GM23338 (cell line): Measurements from ENCODE around the gene ARL14EP.

Experiments
- CREB1 ChIP-seq: fragments of 250-450 bp; sonication (Bioruptor Pico); IDR thresholded peaks from 2 replicates; pipeline ENCODE4 v1.5.0; 2020; ENCODE audit warnings: low read depth, mild to moderate bottlenecking, moderate library complexity
- EZH2 ChIP-seq: fragments of 200-600 bp; sonication (generic); IDR thresholded peaks from one replicate; pipeline ENCODE4 v1.8.0; 2017; ENCODE audit warnings: antibody characterized with exemption, mild to moderate bottlenecking, low read depth; ENCODE audit not compliant: unreplicated experiment
- EZH2phosphoT487 ChIP-seq: fragments of 200-600 bp; sonication (generic); IDR thresholded peaks from one replicate; pipeline ENCODE4 v1.8.1; 2018; ENCODE audit warnings: antibody characterized with exemption; ENCODE audit not compliant: unreplicated experiment
- JUNB ChIP-seq: IDR thresholded peaks from one replicate; pipeline ENCODE4 v1.6.1; 2016; ENCODE audit warnings: antibody characterized with exemption; ENCODE audit not compliant: unreplicated experiment
- POLR2AphosphoS5 ChIP-seq: IDR thresholded peaks from 2 replicates; pipeline ENCODE4 v1.6.1; 2016; ENCODE audit warnings: antibody characterized with exemption, low read depth
- REST ChIP-seq: IDR thresholded peaks from one replicate; pipeline ENCODE4 v1.6.1; 2018; ENCODE audit warnings: antibody characterized with exemption; ENCODE audit not compliant: unreplicated experiment
- STAT1 ChIP-seq: IDR thresholded peaks from one replicate; pipeline ENCODE4 v1.6.1; 2016; ENCODE audit warnings: antibody characterized with exemption; ENCODE audit not compliant: unreplicated experiment
- ZNF114 ChIP-seq: fragments of 250-450 bp; sonication (Bioruptor Pico); IDR thresholded peaks from 2 replicates; pipeline ENCODE4 v1.5.0; 2020; ENCODE audit warnings: mild to moderate bottlenecking, moderate library complexity
- ZNF331 ChIP-seq: fragments of 250-450 bp; sonication (Bioruptor Pico); IDR thresholded peaks from 2 replicates; pipeline ENCODE4 v1.5.0; 2020; ENCODE audit warnings: low read depth, mild to moderate bottlenecking, moderate library complexity
- TF ChIP-seq, protein P1 (sequence below), 2 experiments: fragments of 200-600 bp in 1 of 2; sonication (generic) in 1 of 2; conservative IDR thresholded peaks; 2 replicates each; pipeline versions ENCODE4 v1.5.1 to v1.6.1; 2016 to 2017; ENCODE audit warnings: antibody characterized with exemption in 2 of 2, low read depth in 2 of 2, mild to moderate bottlenecking in 2 of 2, moderate library complexity in 1 of 2
- TF ChIP-seq, protein P2 (sequence below): fragments of 250-450 bp; sonication (Bioruptor Pico); IDR thresholded peaks from 2 replicates; pipeline ENCODE4 v1.5.0; 2020; ENCODE audit warnings: mild to moderate bottlenecking, moderate library complexity
- TF ChIP-seq, protein P3 (sequence below): IDR thresholded peaks from 2 replicates; pipeline ENCODE4 v1.6.1; 2016; ENCODE audit warnings: antibody characterized with exemption

DNA sequence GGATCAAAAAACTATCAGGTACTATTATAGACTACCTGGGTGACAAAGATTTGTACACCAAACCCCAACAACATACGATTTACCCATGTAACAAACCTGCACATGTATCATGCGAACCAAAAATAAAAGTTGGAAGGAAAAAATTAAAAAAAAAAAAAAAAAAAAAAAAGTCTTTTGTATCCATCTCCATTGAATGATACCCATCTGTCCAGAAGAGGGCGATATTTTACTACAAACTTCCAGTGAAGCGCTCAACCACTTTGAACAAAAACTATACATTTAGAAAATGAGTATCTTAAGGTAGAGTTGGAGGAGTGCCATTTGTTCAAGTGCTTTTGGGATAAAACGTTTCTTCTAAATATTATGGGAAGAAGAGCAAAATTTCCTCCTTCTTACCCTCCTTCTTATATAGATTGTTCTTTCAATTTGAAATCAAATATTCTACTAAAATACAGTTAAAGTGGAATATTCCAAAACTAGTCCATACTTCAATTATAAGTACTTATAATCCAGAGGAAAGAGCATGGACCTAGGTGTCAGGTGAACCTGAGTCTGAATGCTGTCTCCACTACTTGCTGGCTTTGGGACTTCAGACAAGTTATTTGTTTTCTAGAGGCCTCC, 23.3 kb downstream of the ARL14EP start:
- TF ChIP-seq, protein P1, sequence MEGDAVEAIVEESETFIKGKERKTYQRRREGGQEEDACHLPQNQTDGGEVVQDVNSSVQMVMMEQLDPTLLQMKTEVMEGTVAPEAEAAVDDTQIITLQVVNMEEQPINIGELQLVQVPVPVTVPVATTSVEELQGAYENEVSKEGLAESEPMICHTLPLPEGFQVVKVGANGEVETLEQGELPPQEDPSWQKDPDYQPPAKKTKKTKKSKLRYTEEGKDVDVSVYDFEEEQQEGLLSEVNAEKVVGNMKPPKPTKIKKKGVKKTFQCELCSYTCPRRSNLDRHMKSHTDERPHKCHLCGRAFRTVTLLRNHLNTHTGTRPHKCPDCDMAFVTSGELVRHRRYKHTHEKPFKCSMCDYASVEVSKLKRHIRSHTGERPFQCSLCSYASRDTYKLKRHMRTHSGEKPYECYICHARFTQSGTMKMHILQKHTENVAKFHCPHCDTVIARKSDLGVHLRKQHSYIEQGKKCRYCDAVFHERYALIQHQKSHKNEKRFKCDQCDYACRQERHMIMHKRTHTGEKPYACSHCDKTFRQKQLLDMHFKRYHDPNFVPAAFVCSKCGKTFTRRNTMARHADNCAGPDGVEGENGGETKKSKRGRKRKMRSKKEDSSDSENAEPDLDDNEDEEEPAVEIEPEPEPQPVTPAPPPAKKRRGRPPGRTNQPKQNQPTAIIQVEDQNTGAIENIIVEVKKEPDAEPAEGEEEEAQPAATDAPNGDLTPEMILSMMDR (conservative IDR thresholded peaks at IDR 0.05; ENCODE audit: low read depth in 2 of 2): peak; percentile 62 to 63
- TF ChIP-seq CREB1 (CRISPR knock-in tag): no peak
- TF ChIP-seq EZH2: no peak
- no peak for TF ChIP-seq POLR2AphosphoS5
- no peak for TF ChIP-seq STAT1
- no peak for TF ChIP-seq ZNF331 (CRISPR knock-in tag)
- no peak for TF ChIP-seq REST
- no peak for TF ChIP-seq EZH2phosphoT487
- no peak for TF ChIP-seq JUNB
- TF ChIP-seq, protein P2, sequence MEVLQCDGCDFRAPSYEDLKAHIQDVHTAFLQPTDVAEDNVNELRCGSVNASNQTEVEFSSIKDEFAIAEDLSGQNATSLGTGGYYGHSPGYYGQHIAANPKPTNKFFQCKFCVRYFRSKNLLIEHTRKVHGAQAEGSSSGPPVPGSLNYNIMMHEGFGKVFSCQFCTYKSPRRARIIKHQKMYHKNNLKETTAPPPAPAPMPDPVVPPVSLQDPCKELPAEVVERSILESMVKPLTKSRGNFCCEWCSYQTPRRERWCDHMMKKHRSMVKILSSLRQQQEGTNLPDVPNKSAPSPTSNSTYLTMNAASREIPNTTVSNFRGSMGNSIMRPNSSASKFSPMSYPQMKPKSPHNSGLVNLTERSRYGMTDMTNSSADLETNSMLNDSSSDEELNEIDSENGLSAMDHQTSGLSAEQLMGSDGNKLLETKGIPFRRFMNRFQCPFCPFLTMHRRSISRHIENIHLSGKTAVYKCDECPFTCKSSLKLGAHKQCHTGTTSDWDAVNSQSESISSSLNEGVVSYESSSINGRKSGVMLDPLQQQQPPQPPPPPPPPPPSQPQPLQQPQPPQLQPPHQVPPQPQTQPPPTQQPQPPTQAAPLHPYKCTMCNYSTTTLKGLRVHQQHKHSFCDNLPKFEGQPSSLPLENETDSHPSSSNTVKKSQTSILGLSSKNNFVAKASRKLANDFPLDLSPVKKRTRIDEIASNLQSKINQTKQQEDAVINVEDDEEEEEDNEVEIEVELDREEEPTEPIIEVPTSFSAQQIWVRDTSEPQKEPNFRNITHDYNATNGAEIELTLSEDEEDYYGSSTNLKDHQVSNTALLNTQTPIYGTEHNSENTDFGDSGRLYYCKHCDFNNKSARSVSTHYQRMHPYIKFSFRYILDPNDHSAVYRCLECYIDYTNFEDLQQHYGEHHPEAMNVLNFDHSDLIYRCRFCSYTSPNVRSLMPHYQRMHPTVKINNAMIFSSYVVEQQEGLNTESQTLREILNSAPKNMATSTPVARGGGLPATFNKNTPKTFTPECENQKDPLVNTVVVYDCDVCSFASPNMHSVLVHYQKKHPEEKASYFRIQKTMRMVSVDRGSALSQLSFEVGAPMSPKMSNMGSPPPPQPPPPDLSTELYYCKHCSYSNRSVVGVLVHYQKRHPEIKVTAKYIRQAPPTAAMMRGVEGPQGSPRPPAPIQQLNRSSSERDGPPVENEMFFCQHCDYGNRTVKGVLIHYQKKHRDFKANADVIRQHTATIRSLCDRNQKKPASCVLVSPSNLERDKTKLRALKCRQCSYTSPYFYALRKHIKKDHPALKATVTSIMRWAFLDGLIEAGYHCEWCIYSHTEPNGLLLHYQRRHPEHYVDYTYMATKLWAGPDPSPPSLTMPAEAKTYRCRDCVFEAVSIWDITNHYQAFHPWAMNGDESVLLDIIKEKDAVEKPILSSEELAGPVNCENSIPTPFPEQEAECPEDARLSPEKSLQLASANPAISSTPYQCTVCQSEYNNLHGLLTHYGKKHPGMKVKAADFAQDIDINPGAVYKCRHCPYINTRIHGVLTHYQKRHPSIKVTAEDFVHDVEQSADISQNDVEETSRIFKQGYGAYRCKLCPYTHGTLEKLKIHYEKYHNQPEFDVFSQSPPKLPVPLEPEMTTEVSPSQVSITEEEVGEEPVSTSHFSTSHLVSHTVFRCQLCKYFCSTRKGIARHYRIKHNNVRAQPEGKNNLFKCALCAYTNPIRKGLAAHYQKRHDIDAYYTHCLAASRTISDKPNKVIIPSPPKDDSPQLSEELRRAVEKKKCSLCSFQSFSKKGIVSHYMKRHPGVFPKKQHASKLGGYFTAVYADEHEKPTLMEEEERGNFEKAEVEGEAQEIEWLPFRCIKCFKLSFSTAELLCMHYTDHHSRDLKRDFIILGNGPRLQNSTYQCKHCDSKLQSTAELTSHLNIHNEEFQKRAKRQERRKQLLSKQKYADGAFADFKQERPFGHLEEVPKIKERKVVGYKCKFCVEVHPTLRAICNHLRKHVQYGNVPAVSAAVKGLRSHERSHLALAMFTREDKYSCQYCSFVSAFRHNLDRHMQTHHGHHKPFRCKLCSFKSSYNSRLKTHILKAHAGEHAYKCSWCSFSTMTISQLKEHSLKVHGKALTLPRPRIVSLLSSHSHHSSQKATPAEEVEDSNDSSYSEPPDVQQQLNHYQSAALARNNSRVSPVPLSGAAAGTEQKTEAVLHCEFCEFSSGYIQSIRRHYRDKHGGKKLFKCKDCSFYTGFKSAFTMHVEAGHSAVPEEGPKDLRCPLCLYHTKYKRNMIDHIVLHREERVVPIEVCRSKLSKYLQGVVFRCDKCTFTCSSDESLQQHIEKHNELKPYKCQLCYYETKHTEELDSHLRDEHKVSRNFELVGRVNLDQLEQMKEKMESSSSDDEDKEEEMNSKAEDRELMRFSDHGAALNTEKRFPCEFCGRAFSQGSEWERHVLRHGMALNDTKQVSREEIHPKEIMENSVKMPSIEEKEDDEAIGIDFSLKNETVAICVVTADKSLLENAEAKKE: no peak
- TF ChIP-seq ZNF114 (CRISPR knock-in tag): no peak
- TF ChIP-seq, protein P3, sequence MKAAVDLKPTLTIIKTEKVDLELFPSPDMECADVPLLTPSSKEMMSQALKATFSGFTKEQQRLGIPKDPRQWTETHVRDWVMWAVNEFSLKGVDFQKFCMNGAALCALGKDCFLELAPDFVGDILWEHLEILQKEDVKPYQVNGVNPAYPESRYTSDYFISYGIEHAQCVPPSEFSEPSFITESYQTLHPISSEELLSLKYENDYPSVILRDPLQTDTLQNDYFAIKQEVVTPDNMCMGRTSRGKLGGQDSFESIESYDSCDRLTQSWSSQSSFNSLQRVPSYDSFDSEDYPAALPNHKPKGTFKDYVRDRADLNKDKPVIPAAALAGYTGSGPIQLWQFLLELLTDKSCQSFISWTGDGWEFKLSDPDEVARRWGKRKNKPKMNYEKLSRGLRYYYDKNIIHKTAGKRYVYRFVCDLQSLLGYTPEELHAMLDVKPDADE: no peak
